ENCODE measurements around the gene MACIR.
A peak's percentile ranks its signal among the peaks of the same experiment; 100 is the strongest.

MACIR gene

DNA sequence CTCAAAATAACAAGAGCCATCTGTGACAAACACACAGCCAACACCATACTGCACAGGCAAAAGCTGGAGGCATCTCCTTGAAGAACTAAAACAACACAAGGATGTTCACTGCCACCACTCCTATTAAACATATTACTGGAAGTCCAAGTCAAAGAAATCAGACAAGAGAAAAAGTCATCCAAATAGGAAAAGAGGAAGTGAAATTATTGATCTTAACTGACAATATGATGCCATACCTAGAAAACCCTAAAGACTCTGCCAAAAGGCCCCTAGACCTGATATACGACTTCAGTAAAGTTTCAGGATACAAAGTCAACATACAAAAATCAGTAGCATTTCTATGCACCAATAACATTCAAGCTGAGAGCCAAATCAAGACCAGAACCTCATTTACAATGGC, 30.0 kb upstream of the MACIR start:
- TF ChIP-seq, protein P1, sequence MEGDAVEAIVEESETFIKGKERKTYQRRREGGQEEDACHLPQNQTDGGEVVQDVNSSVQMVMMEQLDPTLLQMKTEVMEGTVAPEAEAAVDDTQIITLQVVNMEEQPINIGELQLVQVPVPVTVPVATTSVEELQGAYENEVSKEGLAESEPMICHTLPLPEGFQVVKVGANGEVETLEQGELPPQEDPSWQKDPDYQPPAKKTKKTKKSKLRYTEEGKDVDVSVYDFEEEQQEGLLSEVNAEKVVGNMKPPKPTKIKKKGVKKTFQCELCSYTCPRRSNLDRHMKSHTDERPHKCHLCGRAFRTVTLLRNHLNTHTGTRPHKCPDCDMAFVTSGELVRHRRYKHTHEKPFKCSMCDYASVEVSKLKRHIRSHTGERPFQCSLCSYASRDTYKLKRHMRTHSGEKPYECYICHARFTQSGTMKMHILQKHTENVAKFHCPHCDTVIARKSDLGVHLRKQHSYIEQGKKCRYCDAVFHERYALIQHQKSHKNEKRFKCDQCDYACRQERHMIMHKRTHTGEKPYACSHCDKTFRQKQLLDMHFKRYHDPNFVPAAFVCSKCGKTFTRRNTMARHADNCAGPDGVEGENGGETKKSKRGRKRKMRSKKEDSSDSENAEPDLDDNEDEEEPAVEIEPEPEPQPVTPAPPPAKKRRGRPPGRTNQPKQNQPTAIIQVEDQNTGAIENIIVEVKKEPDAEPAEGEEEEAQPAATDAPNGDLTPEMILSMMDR (IDR thresholded peaks at IDR 0.05; ENCODE audit: borderline replicate concordance, control extremely low read depth, extremely low read depth, insufficient read depth, missing control alignments): no peak
- in situ Hi-C loops (cut with MboI; ENCODE audit: low sequenced_read_pairs, unreplicated experiment): no loop called here
- no peak for DNase-seq (ENCODE audit: low spot score)

DNA sequence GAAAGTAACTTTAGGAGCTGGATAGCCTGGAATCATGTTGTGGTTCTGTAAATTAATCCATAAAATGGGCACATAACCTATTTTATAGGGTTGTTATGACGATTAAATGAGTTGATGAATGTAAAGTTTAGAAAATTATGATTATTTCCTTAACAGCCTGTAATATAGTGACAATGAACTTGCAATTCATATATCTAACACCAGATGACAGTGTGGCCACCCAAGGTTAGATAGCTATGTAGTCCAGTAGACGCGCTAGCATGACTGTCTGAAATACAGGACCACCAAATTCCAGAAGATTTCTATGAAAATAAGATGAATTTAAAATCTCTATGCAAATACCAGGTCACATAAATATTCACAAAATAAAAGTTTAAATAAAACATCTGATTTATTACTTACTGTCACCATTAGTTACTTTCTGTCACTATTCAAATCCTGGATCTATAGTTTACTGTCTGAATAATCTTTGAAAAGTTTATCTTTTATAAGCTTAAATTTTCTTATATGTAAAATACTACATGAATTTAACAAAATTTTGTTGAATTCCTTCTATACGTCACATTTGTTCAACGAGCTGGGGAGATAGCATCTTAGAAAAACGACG, 26.1 kb upstream of the MACIR start:
- in situ Hi-C loops (cut with MboI; ENCODE audit: low sequenced_read_pairs, unreplicated experiment): loop anchor here (5.0 kb wide), 1 partner anchor 240 kb away; no protein-coding TSS in a partner anchor
- no peak for DNase-seq (ENCODE audit: low spot score)
- TF ChIP-seq, protein P1 (IDR thresholded peaks at IDR 0.05; ENCODE audit: borderline replicate concordance, control extremely low read depth, extremely low read depth, insufficient read depth, missing control alignments): peak; percentile 48

DNA sequence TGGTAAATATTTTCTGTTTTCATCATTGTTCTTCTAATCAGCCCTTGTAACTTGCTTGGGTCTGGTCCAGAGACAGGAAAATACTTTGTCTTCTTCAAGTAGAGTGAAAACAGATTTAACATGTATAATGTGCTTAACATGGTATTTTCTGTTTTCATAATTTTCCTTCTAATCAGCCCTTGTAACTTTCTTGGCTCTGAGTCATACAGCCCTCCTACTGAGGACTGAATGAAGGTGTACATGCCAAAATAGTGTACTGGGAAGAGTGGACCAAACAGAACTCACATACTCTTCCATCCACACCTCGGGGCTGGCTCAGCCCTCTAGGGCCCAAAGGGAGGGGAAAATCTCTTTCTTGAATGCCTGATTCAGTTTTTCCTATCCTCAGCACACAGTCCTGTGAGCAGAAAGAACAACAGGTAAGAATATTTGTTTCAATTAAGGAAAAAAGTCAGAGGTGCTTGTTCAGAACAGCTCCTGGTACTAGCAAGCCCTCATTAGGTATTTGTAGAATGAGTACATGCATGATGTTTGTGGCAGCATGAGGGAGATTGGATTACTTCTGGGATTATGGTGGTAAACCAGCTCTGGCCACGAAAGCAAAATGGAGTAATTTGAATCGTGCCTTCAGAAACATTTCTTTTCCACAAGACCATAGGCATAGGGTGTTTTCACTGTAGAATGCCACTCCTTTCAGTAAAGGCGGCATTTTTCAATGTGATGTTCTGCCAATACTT, 24.2 kb upstream of the MACIR start:
- no peak for DNase-seq (ENCODE audit: low spot score)
- TF ChIP-seq, protein P1 (IDR thresholded peaks at IDR 0.05; ENCODE audit: borderline replicate concordance, control extremely low read depth, extremely low read depth, insufficient read depth, missing control alignments): no peak
- in situ Hi-C loops (cut with MboI; ENCODE audit: low sequenced_read_pairs, unreplicated experiment): loop anchor here (5.0 kb wide), 1 partner anchor 238 kb away; no protein-coding TSS in a partner anchor

DNA sequence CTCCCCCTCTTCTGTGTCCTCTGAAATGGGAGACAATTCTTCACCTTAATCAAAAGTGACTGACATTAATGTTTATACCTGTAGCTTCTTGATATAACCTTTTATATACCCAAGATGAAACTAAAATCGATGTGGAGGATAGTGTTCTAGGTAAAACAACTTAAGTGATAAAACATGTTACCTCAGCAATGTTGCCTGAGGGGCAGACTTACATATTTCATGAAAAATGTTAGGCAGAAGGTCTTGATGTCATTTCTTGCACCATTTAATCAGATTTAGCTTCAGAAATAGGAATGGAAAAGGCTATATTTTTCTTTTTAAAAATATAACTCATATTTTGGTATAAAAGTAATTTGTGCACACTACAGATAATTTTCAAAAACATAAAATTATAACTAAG, 22.7 kb upstream of the MACIR start:
- no peak for DNase-seq (ENCODE audit: low spot score)
- TF ChIP-seq, protein P1 (IDR thresholded peaks at IDR 0.05; ENCODE audit: borderline replicate concordance, control extremely low read depth, extremely low read depth, insufficient read depth, missing control alignments): no peak
- in situ Hi-C loops (cut with MboI; ENCODE audit: low sequenced_read_pairs, unreplicated experiment): no loop called here

DNA sequence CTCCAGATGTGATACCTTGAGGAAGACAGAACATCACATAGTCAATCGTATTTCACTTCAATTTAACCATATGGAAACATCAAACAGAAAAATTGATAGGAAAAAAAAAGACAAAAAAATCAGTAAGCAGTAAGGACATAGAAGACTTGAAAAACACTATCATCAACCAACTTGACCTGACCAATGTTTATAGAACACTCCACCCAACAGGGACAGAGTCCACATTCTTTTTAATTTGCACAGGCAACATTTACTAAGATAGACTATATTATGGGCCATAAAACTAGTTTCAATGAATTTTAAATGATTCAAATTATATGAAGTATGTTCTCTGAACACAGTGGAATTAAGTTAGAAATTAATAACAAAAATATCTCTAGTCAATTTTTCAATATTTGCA, 20.8 kb upstream of the MACIR start:
- TF ChIP-seq, protein P1 (IDR thresholded peaks at IDR 0.05; ENCODE audit: borderline replicate concordance, control extremely low read depth, extremely low read depth, insufficient read depth, missing control alignments): no peak
- in situ Hi-C loops (cut with MboI; ENCODE audit: low sequenced_read_pairs, unreplicated experiment): no loop called here
- DNase-seq (ENCODE audit: low spot score): no peak

DNA sequence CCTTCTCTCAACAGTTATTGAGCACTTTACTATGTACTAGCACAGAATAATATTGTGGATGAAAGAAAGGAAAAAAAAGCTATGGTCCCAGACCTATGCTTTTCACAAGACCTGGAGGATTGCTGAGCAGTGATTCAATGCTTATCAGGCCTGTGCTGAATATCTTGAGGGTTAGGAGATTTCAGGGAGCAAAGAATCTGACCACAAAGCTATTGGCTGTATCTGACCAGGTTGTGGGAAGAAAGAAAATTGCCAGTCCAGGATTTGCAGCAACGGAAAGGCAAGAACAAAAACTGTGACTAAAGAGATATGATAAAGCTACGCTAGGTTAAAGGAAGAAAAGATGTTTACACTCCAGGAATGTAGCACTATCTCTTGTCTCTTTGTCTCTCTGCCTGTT, 14.9 kb upstream of the MACIR start:
- TF ChIP-seq, protein P1 (IDR thresholded peaks at IDR 0.05; ENCODE audit: borderline replicate concordance, control extremely low read depth, extremely low read depth, insufficient read depth, missing control alignments): no peak
- no peak for DNase-seq (ENCODE audit: low spot score)
- in situ Hi-C loops (cut with MboI; ENCODE audit: low sequenced_read_pairs, unreplicated experiment): no loop called here

Data from GM13976 (cell line).